Suprapubic skin (tissue), 4 donors: ENCODE measurements around the gene XG.

Experiments used
- EP300 ChIP-seq: sonication (generic); formaldehyde crosslinking; IDR thresholded peaks from one replicate; pipeline ENCODE4 v1.6.1; 2017; ENCODE audit warnings: antibody characterized with exemption
- POLR2A ChIP-seq, 2 donors: fragments of 450-650 bp; IDR thresholded peaks; one replicate each; pipeline ENCODE4 v1.6.1; 2017; ENCODE audit warnings: antibody characterized with exemption in 2 of 2, mild to moderate bottlenecking in 2 of 2, moderate library complexity in 2 of 2
- POLR2AphosphoS5 ChIP-seq, 3 donors: sonication (generic); formaldehyde crosslinking; IDR thresholded peaks; one replicate each; pipeline ENCODE4 v1.6.1; 2017; ENCODE audit warnings: antibody characterized with exemption in 3 of 3
- TF ChIP-seq, protein P1 (sequence below), 2 donors: fragments of 200-600 bp in 1 of 2; fragments of 450-650 bp in 1 of 2; sonication (generic) in 1 of 2; IDR thresholded peaks; one replicate each; pipeline ENCODE4 v1.5.1; 2016 to 2019; ENCODE audit warnings: antibody characterized with exemption in 2 of 2, mild to moderate bottlenecking in 1 of 2, moderate library complexity in 1 of 2

DNA sequence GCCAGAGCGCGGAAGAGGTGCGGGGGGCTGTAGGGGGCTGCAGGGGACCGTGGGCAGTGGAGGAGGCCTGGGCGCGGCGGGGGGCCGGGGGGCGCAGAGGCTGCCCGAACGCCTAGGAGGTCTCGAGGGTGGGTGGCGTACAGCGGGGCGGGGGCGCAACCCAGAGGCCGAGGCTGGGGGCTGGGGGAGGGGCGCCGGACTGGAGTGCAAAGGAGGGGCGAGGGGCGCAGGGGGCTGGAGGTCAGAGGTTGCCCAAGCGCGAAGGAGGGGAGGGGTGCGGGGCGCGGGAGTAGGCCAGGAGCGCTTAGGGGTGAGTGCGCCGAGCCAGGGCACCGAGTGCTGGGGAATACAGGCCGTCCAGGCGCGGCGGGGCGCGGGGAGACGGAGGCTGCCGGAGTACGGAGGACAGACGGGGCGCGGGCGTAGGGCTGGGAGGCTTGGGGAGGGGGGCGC, 77.1 kb downstream of the XG start:
- TF ChIP-seq, protein P1, sequence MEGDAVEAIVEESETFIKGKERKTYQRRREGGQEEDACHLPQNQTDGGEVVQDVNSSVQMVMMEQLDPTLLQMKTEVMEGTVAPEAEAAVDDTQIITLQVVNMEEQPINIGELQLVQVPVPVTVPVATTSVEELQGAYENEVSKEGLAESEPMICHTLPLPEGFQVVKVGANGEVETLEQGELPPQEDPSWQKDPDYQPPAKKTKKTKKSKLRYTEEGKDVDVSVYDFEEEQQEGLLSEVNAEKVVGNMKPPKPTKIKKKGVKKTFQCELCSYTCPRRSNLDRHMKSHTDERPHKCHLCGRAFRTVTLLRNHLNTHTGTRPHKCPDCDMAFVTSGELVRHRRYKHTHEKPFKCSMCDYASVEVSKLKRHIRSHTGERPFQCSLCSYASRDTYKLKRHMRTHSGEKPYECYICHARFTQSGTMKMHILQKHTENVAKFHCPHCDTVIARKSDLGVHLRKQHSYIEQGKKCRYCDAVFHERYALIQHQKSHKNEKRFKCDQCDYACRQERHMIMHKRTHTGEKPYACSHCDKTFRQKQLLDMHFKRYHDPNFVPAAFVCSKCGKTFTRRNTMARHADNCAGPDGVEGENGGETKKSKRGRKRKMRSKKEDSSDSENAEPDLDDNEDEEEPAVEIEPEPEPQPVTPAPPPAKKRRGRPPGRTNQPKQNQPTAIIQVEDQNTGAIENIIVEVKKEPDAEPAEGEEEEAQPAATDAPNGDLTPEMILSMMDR (IDR thresholded peaks at IDR 0.05) = no peak
- TF ChIP-seq POLR2AphosphoS5 (IDR thresholded peaks at IDR 0.05) (no peak), POLR2A (IDR thresholded peaks at IDR 0.05) (no peak), EP300 (no peak)
